GM12864 (cell line): ENCODE measurements around the gene ZXDB.
"Not testable (repeated sequence)": the region's sequence is repeated elsewhere in the genome, so short reads cannot be mapped to it uniquely, and the experiment has no call there.

Experiments
- DNase-seq: peaks from one replicate; pipeline ENCODE4 v3.0.0-alpha.2; 2011; ENCODE audit warnings: low read depth
- H3K4me3 ChIP-seq: 2 replicates; pipeline ENCODE4 v1.5.1; 2011; ENCODE audit warnings: mild to moderate bottlenecking, low read depth, low read length, control low read depth
- TF ChIP-seq, protein P1 (sequence below): IDR thresholded peaks from 2 replicates; pipeline ENCODE4 v1.5.1; 2011; ENCODE audit warnings: low read depth, mild to moderate bottlenecking, moderate library complexity, low read length, control low read depth, inconsistent platforms; ENCODE audit errors: missing control alignments

The ZXDB gene

GRCh38 chrX:57591284-57592159 lies at the start of gene ZXDB:
TSS of gene ZXDB (plus strand) at chrX:57592011. CDS start at chrX:57592049, 38 bp downstream.
- peak within 1 kb of the TSS; percentile 67 for H3K4me3 ChIP-seq
- DNase-seq = not testable (repeated sequence)

GRCh38 chrX:57565198-57565597 lies 26.6 kb upstream of the ZXDB start:
- no peak overlapping the region for H3K4me3 ChIP-seq
- no peak for DNase-seq
- TF ChIP-seq, protein P1, sequence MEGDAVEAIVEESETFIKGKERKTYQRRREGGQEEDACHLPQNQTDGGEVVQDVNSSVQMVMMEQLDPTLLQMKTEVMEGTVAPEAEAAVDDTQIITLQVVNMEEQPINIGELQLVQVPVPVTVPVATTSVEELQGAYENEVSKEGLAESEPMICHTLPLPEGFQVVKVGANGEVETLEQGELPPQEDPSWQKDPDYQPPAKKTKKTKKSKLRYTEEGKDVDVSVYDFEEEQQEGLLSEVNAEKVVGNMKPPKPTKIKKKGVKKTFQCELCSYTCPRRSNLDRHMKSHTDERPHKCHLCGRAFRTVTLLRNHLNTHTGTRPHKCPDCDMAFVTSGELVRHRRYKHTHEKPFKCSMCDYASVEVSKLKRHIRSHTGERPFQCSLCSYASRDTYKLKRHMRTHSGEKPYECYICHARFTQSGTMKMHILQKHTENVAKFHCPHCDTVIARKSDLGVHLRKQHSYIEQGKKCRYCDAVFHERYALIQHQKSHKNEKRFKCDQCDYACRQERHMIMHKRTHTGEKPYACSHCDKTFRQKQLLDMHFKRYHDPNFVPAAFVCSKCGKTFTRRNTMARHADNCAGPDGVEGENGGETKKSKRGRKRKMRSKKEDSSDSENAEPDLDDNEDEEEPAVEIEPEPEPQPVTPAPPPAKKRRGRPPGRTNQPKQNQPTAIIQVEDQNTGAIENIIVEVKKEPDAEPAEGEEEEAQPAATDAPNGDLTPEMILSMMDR = no peak

DNA sequence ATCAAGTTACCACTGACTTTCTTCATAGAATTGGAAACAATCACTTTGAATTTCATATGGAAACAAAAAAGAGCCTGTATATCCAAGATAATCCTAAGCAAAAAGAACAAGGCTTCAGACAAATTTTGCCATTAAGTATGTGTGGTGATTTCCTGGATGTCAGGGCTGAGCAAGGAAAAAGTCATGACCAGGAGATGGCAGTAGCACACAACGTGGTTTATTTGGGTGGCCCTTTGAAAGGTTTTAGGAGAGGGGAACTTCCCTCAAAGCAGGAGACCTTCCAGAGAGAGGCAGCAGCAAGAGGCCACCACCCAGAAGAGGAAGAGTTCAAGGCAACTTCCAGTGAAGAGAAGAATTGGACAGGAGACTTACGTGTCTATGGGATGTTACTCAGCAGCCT lies 18.1 kb upstream of the ZXDB start:
- no peak for DNase-seq
- no peak overlapping the region for H3K4me3 ChIP-seq
- TF ChIP-seq, protein P1 = peak; percentile 30

- not testable (repeated sequence) for H3K4me3 ChIP-seq, DNase-seq
- TF ChIP-seq, protein P1 = peak; percentile 34
These were observed 8.9 kb upstream of the ZXDB start for GRCh38 chrX:57582948-57583347.

- no peak overlapping the region for H3K4me3 ChIP-seq
- no peak for DNase-seq
- TF ChIP-seq, protein P1 = no peak
These were observed 8.3 kb upstream of the ZXDB start for GRCh38 chrX:57583477-57583876.

DNA sequence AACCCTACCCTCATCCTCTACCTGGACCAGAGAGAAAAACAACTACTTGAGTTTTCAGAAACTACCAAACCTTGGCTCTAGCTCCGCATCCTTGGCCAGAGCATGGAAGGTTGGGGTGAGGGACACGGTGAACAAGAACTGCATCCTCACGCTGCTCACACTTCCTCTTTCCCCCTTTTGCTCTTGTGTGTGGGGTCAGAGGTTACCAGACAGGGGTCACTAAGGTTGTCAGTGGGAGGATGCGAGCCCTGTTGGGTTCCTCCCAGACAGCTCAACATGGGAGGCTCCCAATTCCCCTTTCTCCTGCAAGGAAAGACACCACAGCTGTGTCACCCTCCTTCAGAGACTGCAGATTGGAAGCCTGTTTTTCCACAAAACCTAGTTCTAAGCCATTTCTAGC lies 5.5 kb upstream of the ZXDB start:
- TF ChIP-seq, protein P1 = no peak
- no peak for DNase-seq
- H3K4me3 ChIP-seq = no peak overlapping the region

DNA sequence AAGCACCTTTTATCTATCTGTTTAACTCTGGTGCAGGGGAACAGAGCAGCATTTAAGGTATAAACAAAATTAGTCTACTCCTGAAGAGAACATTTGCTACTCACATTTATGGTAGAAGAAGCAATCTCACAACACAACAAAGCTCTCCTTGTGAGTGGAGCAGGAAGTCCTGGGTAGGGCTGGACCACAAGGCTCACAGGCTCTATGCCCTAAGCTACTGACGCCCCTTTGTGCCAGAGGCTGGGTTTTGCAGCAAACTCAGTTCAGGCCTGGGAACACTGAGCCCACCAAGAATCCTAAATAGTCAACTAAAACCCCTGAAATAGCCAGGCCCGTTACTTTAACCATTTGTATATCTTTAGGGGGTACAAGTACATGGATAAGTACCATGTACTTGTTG lies 4.7 kb upstream of the ZXDB start:
- DNase-seq = no peak
- H3K4me3 ChIP-seq = no peak overlapping the region
- TF ChIP-seq, protein P1 = no peak
